ENCODE results near the gene PML.
A peak's percentile ranks its signal among the peaks of the same experiment; 100 is the strongest.

PML gene

GRCh38 chr15:73984208-73984979, 10.1 kb upstream of the PML start:
- no peak for DNase-seq (ENCODE audit: low read depth in 4 of 4, low spot score in 1 of 4)

- no peak for DNase-seq (ENCODE audit: low read depth in 4 of 4, low spot score in 1 of 4)
Observed at GRCh38 chr15:73985101-73985873, 9.2 kb upstream of the PML start.

DNA sequence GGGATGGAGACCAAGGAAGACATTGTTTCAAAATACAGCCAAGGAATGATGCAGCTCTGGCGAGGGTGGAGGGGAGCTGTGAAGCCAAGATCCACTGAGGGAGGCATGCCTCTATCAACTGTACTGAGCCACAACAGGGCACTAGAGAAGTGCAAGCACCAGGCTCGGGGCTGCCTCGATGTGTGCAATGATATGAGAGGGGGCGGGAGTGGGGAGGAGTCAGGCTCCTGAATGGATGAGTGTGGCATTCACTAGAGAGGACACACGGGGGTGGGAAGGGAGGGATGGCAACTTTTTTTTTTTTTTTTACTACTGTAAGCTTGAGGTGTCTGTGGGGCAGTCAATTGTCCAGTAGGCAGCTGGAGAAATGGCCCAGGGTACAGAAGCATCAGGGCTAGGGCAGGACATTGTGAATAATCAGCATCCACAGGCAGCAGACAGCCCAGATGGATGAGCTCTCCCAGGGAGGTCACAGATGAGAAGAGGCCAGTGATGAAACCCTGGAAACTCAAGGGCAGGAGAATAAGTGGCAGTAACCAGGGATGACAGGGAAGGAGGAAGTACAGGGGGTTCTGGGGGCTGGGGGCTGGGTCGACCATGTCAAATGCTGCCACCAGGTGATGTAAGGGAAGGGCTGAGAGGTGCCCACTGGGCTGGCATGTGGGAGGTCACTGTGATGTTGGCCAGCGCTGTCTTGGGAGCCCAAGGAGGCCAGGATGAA, 8.3 kb upstream of the PML start:
- no peak for DNase-seq (ENCODE audit: low read depth in 4 of 4, low spot score in 1 of 4)

- DNase-seq (ENCODE audit: low read depth in 4 of 4, low spot score in 1 of 4) = no peak
Observed at GRCh38 chr15:73986776-73987056, 7.8 kb upstream of the PML start.

DNA sequence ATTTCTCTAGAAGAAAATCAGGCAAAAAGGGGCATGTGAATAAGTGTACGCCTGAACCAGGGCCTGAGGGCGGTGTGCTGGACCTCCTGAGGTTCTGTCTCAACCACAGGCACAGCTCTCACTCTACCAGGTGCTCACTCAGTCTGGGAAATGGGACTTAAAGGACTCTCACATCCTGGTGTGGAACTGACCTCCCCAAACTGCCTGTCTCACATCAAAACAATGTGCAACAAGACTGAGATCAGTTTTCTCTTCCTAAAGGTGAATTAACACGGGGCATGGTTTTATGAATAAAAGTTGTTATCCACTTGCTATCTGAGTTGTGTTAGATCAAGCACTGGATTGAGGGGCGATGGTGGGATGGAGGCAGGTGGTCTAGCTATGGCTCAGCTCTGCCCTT, 7.3 kb upstream of the PML start:
- no peak for DNase-seq (ENCODE audit: low read depth in 4 of 4, low spot score in 1 of 4)

GRCh38 chr15:73987681-73988444, 6.7 kb upstream of the PML start:
- no peak for DNase-seq (ENCODE audit: low read depth in 4 of 4, low spot score in 1 of 4)

DNA sequence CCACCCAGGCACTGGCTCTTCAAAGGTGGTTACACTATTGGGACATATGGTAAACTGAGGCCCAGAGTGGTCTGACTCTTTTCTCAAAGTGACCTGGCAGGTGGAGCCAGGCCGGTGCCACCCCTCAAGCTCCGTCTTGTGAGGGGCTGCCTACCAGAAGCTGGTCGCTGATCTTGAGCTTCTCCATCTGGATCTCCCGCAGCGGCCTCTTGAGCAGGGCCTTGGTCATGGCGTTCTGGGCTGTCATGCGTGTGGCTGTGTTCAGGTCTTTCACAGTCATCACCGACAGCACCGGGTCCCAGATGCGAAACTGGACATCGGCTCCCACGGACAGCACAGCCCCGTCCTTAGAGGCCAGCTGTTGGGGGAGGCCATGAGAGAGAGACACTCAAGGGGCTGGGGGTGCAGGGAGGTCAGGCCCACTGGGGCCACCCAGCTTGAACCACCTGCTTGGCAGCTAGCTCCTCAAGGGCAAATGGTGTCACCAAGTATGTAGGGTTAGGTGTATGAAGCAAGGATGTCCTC, 6.0 kb upstream of the PML start:
- no peak for DNase-seq (ENCODE audit: low read depth in 4 of 4, low spot score in 1 of 4)

GRCh38 chr15:73989001-73989798, 5.3 kb upstream of the PML start:
- DNase-seq (ENCODE audit: low read depth in 4 of 4, low spot score in 1 of 4) = no peak

- no peak for DNase-seq (ENCODE audit: low read depth in 4 of 4, low spot score in 1 of 4)
Observed at GRCh38 chr15:73990250-73991005, 4.1 kb upstream of the PML start.

DNA sequence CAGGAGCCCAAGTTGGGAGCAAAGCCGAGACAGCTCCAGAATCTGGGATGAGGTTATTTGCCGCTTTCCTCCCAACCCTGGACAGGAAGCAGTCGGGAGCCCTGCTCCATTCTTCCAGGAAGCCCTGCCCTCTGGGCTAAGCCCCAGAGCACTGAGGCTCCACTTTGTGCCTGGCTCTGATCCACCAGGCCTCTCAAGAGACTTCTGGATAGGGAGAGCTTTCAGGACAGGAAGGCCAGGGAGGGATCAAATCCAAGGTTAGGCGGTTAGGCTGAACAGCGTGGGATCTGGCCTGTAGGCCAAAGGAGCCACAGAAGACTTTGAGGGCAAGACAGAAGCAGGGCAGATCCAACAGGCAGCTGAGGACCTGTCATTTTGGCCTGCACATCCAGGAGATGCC, 3.3 kb upstream of the PML start:
- DNase-seq (ENCODE audit: low read depth in 4 of 4, low spot score in 1 of 4) = no peak

GRCh38 chr15:73991726-73992593, 2.6 kb upstream of the PML start, which contains the start of gene STOML1:
TSS of gene STOML1 (minus strand) at chr15:73992295. CDS start at chr15:73992223, 72 bp downstream.
- DNase-seq (ENCODE audit: low read depth in 4 of 4, low spot score in 1 of 4) = peak; percentile 91 to 95 (median 94)

- no peak for DNase-seq (ENCODE audit: low read depth in 4 of 4, low spot score in 1 of 4)
Observed at GRCh38 chr15:73992594-73992898, 2.0 kb upstream of the PML start.

GRCh38 chr15:73993211-73993994, 1.1 kb upstream of the PML start:
- no peak for DNase-seq (ENCODE audit: low read depth in 4 of 4, low spot score in 1 of 4)

- no peak for DNase-seq (ENCODE audit: low read depth in 4 of 4, low spot score in 1 of 4)
Observed at GRCh38 chr15:73994912-73995622, 551 bp downstream of the PML start.

GRCh38 chr15:73996267-73996666, 1.8 kb downstream of the PML start:
- no peak for DNase-seq (ENCODE audit: low read depth in 4 of 4, low spot score in 1 of 4)

DNA sequence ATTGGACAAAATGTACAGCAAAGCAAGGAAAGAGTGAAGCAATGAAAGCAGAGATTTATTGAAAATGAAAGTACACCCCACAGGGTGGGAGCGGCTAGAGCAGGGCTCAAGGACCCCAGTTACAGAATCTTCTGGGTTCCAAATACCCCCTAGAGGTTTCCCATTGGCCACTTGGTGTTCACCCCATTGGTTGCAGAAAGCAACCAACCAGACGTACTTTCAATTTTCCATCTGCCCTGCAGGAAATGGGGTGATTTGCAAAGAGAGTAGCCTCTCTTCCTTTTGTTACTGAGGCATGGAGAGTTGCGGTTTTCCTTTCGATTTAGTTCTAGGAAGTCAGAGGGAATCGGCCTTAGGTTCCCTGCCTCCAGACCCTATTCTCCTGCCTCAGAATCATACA, 2.4 kb downstream of the PML start:
- DNase-seq (ENCODE audit: low read depth in 4 of 4, low spot score in 1 of 4) = no peak

DNA sequence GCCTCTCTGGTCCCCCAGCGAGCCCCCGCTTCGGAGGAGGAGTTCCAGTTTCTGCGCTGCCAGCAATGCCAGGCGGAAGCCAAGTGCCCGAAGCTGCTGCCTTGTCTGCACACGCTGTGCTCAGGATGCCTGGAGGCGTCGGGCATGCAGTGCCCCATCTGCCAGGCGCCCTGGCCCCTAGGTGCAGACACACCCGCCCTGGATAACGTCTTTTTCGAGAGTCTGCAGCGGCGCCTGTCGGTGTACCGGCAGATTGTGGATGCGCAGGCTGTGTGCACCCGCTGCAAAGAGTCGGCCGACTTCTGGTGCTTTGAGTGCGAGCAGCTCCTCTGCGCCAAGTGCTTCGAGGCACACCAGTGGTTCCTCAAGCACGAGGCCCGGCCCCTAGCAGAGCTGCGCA, 3.5 kb downstream of the PML start:
- no peak for DNase-seq (ENCODE audit: low read depth in 4 of 4, low spot score in 1 of 4)

Measured in stimulated activated CD4-positive, alpha-beta T cell treated with anti-CD3 and anti-CD28 coated beads, Interleukin-1b, Interleukin-23, amount 100 ng/mL, for 24 hours (primary cell).